CD4-positive, alpha-beta T cell treated with Interleukin-12 subunit alpha and Interleukin-12 subunit beta, for 1 hour (primary cell): ENCODE results near the gene CFL2.

Source experiments
- DNase-seq: peaks from one replicate; pipeline ENCODE4 v3.0.0-alpha.2; 2020

CFL2 gene

GRCh38 chr14:34668111-34668510, 46.3 kb downstream of the CFL2 start:
- DNase-seq, result no peak

DNA sequence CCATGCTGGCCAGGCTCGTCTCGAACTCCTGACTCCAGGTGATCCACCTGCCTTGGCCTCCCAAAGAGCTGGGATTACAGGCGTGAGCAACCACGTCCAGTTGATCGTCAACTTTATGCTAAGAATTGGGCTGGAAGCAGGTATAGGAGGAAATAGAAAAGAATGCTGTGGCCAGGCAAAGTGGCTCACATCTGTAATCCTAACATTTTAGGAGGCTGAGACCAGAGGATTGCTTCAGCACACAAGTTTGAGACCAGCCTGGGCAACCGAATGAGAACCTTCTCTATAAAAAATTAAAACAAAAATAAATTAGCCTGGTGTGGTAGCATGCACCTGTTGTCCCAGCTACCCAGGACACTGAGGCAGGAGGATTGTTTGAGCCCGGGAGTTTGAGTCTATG, 47.4 kb downstream of the CFL2 start:
- DNase-seq, result no peak

GRCh38 chr14:34665785-34666435, 48.5 kb downstream of the CFL2 start:
- DNase-seq, result peak; percentile 39

GRCh38 chr14:34662561-34663088, 51.8 kb downstream of the CFL2 start:
- no peak for DNase-seq

DNA sequence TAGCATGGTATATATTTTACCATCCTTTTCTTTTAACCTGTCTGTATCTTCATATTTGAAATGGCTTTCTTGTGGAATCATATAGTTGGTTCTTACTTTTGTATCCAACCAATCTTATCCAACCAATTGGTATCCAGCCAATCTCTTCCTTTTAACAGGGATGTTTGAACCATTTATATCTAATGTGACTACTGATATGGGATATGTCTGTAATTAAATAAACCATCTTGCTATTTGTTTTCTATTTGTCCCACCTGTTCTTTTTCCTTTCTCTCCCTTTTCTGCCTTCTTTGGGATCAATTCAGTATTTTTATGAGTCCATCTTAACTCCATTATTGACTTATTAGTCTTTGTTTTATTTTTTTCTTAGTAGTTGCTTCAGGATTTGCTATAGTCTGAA, 53.6 kb downstream of the CFL2 start:
- no peak for DNase-seq
